Endothelial cell of umbilical vein (primary cell): ENCODE results near the gene GPR183. TPM values are rescaled to one million over a fixed set of nuclear protein-coding genes. Genes with fewer than 3 reads are reported as not detected.

Source experiments
- BruUV-seq: library from RNA; stranded (reverse); fragments of 400-500 nt; replicated peaks from 2 replicates; lab custom pipeline; 2021; lab: Mats Ljungman, UMichigan
- CTCF ChIA-PET: fragments of 300-600, 350-600 bp; sonication (Branson Sonifier 250); formaldehyde crosslinking; loops from one replicate; lab custom pipeline; 2021; ENCODE audit warnings: antibody characterized with exemption, inconsistent platforms; lab: Charles Lee
- POLR2A ChIA-PET: fragments of 300-600, 350-600 bp; sonication (Branson Sonifier 250); formaldehyde crosslinking; loops from one replicate; lab custom pipeline; 2021; ENCODE audit warnings: antibody characterized with exemption, inconsistent platforms; lab: Charles Lee
- DNase-seq: peaks from one replicate; pipeline ENCODE4 v3.0.0-alpha.2; 2011; ENCODE audit warnings: low read depth, low spot score
- FAIRE-seq: peaks from 2 replicates; lab custom pipeline; 2011; peaks lifted over from hg19 to GRCh38; lab: Jason Lieb, UNC
- H2AFZ ChIP-seq: 2 replicates; pipeline ENCODE4 v1.6.0; 2012; ENCODE audit warnings: low read depth, low read length, control low read depth, inconsistent platforms
- H3K27ac ChIP-seq: 2 replicates; pipeline ENCODE4 v1.5.1; 2011; ENCODE audit warnings: low read depth, mild to moderate bottlenecking, control low read depth, low read length, moderate library complexity; ENCODE audit not compliant: insufficient read depth
- H3K27me3 ChIP-seq, 2 experiments: 2 replicates each; pipeline versions ENCODE4 v1.6.0 to v1.6.1; 2011; ENCODE audit warnings: low read length in 2 of 2, mixed read lengths in 1 of 2; ENCODE audit not compliant: control insufficient read depth in 2 of 2, insufficient read depth in 2 of 2
- H3K36me3 ChIP-seq, 2 experiments: 2 replicates in 1 of 2; 3 replicates in 1 of 2; pipeline ENCODE4 v1.5.1; 2011; ENCODE audit warnings: low read length in 2 of 2, mild to moderate bottlenecking in 1 of 2, moderate library complexity in 1 of 2; ENCODE audit not compliant: control insufficient read depth in 2 of 2, insufficient read depth in 2 of 2; ENCODE audit errors: extremely low read depth in 1 of 2
- H3K4me1 ChIP-seq: 3 replicates; pipeline ENCODE4 v1.5.1; 2011; ENCODE audit warnings: mild to moderate bottlenecking, low read length; ENCODE audit not compliant: control insufficient read depth, insufficient read depth; ENCODE audit errors: extremely low read depth
- H3K4me2 ChIP-seq: 2 replicates; pipeline ENCODE4 v1.6.1; 2011; ENCODE audit warnings: low read length, control low read depth, mixed read lengths; ENCODE audit not compliant: insufficient read depth
- H3K4me3 ChIP-seq, 3 experiments: fragments of 200-600 bp in 1 of 3; sonication (generic), shearing (Covaris generic) in 1 of 3; replicated peaks in 1 of 3; 2 replicates each; pipeline ENCODE4 v1.5.1; 2011 to 2016; ENCODE audit warnings: control low read depth in 3 of 3, low read length in 3 of 3, mild to moderate bottlenecking in 2 of 3, inconsistent platforms in 1 of 3, low read depth in 1 of 3, moderate library complexity in 1 of 3; ENCODE audit not compliant: insufficient read depth in 1 of 3
- H3K79me2 ChIP-seq: 2 replicates; pipeline ENCODE4 v1.6.0; 2012; ENCODE audit warnings: low read length, inconsistent platforms; ENCODE audit not compliant: control insufficient read depth, insufficient read depth
- H3K9ac ChIP-seq: replicated peaks from 2 replicates; pipeline ENCODE3; 2011; ENCODE audit warnings: low read length, control low read depth; ENCODE audit not compliant: insufficient read depth; ENCODE audit errors: extremely low read depth
- H3K9me1 ChIP-seq: replicated peaks from 3 replicates; pipeline ENCODE4 v1.6.0; 2011; ENCODE audit warnings: mild to moderate bottlenecking, low read length; ENCODE audit not compliant: control insufficient read depth, insufficient read depth; ENCODE audit errors: extremely low read depth
- H3K9me3 ChIP-seq: replicated peaks from 2 replicates; pipeline ENCODE4 v1.5.1; 2012; ENCODE audit warnings: low read length, inconsistent platforms; ENCODE audit not compliant: control insufficient read depth, insufficient read depth
- H4K20me1 ChIP-seq: replicated peaks from 2 replicates; pipeline ENCODE3; 2011; ENCODE audit warnings: mild to moderate bottlenecking, low read length; ENCODE audit not compliant: control insufficient read depth, insufficient read depth; ENCODE audit errors: extremely low read depth
- CTCF ChIP-seq, 2 donors: IDR thresholded peaks; 1 replicate in 1 of 2; 2 replicates in 1 of 2; pipeline ENCODE4 v1.5.1; 2011; ENCODE audit warnings: low read length in 2 of 2, mild to moderate bottlenecking in 2 of 2, moderate library complexity in 2 of 2, control low read depth in 1 of 2, inconsistent platforms in 1 of 2, low read depth in 1 of 2; ENCODE audit not compliant: insufficient read depth in 1 of 2; ENCODE audit errors: extremely low read depth in 1 of 2
- EZH2 ChIP-seq: IDR thresholded peaks from 2 replicates; pipeline ENCODE4 v1.6.1; 2012; ENCODE audit warnings: borderline replicate concordance, low read depth, mild to moderate bottlenecking, moderate library complexity, low read length, inconsistent platforms; ENCODE audit not compliant: severe bottlenecking
- FOS ChIP-seq: IDR thresholded peaks from 2 replicates; pipeline ENCODE4 v1.6.1; 2011; ENCODE audit warnings: mild to moderate bottlenecking, low read length, moderate library complexity, borderline replicate concordance; ENCODE audit not compliant: insufficient read depth
- GATA2 ChIP-seq: IDR thresholded peaks from 2 replicates; pipeline ENCODE4 v1.7.0; 2011; ENCODE audit warnings: low read depth, mild to moderate bottlenecking, moderate library complexity, mixed read lengths, low read length; ENCODE audit not compliant: insufficient read length, insufficient read depth
- JUN ChIP-seq: IDR thresholded peaks from 2 replicates; pipeline ENCODE4 v1.6.1; 2011; ENCODE audit warnings: borderline replicate concordance, low read depth; ENCODE audit not compliant: insufficient read length, insufficient read depth
- MAX ChIP-seq: IDR thresholded peaks from 2 replicates; pipeline ENCODE4 v1.6.1; 2011; ENCODE audit not compliant: insufficient read depth, insufficient read length
- MYC ChIP-seq: IDR thresholded peaks from one replicate; pipeline ENCODE4 v1.6.1; 2011; ENCODE audit warnings: mild to moderate bottlenecking, low read depth, low read length
- POLR2A ChIP-seq: IDR thresholded peaks from 2 replicates; pipeline ENCODE4 v1.6.1; 2012; ENCODE audit warnings: low read depth, mild to moderate bottlenecking, control low read depth, low read length
- POLR2AphosphoS5 ChIP-seq: IDR thresholded peaks from 2 replicates; pipeline ENCODE4 v1.6.1; 2012; ENCODE audit warnings: low read depth, mild to moderate bottlenecking, control low read depth, low read length, moderate library complexity; ENCODE audit not compliant: insufficient read depth
- dilution Hi-C: fragments of 300-500 bp; cut with MboI; formaldehyde crosslinking; loops from one replicate; pipeline ENCODE4 v1.15.0; 2019; ENCODE audit warnings: low sequenced_read_pairs; ENCODE audit not compliant: extremely low pct_ligation_motif_present
- intact Hi-C: fragments of 100-400 bp; cut with micrococcal nuclease; formaldehyde crosslinking; loops from one replicate; pipeline ENCODE4 v1.10.0; 2022
- polyA plus RNA-seq, 4 experiments: library from polyadenylated mRNA; depleted of rRNA in 3 of 4; stranded (reverse) in 3 of 4; unstranded in 1 of 4; fragments of >200 nt; gene quantifications; 2 replicates each; pipeline versions ENCODE4 v1.2.1 to v1.2.3, GENCODE V29; 2011 to 2012; ENCODE audit warnings: missing spikeins in 1 of 4
- total RNA-seq: library from RNA; stranded (reverse); gene quantifications from 2 replicates; pipeline ENCODE4 v1.2.3, GENCODE V29; 2021

The GPR183 gene
- total and polyA plus RNA-seq, 2 donors (not counting 3 experiments of a cell fraction or from before 2014, with no cell fraction given), result 0.23 TPM; not detected in 1

- Histone ChIP-seq H2AFZ (no peak overlapping the region), H3K4me3 (no peak overlapping the region), H3K27me3 (no peaks in the 10 kb centered on the region), H3K9me1 (no peaks in the 10 kb centered on the region), H3K79me2 (no peaks in the 10 kb centered on the region), H3K4me1 (peaks cover 17% of the 10 kb centered on the region), H3K4me2 (no peak overlapping the region), H4K20me1 (no peaks in the 10 kb centered on the region), H3K27ac (no peak overlapping the region), H3K9ac (no peak overlapping the region), H3K9me3 (no peaks in the 10 kb centered on the region), H3K36me3 (no peaks in the 10 kb centered on the region)
- TF ChIP-seq POLR2A (no peak), MYC (no peak), FOS (no peak), EZH2 (no peak), POLR2AphosphoS5 (no peak), JUN (no peak), MAX (no peak)
- no TSS peak for BruUV-seq
- dilution Hi-C loops (no loop called here), intact Hi-C loops (no loop called here)
- ChIA-PET CTCF (interaction anchor here (0.7 to 1.5 kb wide), 3 partner anchors 16 to 40 kb away, joined by 3 to 4 read pairs (median 3); no protein-coding TSS in a partner anchor), POLR2A (no interaction called here)
- no peak for DNase-seq
- no peak for FAIRE-seq
Observed at GRCh38 chr13:99305566-99305965, 1.6 kb downstream of the GPR183 start.

- Histone ChIP-seq H3K79me2 (no peaks in the 10 kb centered on the region), H4K20me1 (no peaks in the 10 kb centered on the region), H2AFZ (no peak overlapping the region), H3K9me3 (no peaks in the 10 kb centered on the region), H3K4me3 (no peak overlapping the region), H3K27me3 (no peaks in the 10 kb centered on the region), H3K4me2 (no peak overlapping the region), H3K9ac (no peak overlapping the region), H3K27ac (no peak overlapping the region), H3K36me3 (no peaks in the 10 kb centered on the region), H3K9me1 (no peaks in the 10 kb centered on the region), H3K4me1 (peaks cover 17% of the 10 kb centered on the region)
- intact Hi-C loops, result no loop called here
- no peak for FAIRE-seq
- ChIA-PET CTCF (no interaction called here), POLR2A (no interaction called here)
- BruUV-seq, result no TSS peak
- dilution Hi-C loops, result no loop called here
- DNase-seq, result no peak
- TF ChIP-seq FOS (no peak), JUN (no peak), CTCF (IDR thresholded peaks at IDR 0.05; ENCODE audit: extremely low read depth in 1 of 2, insufficient read depth in 1 of 2, low read depth in 1 of 2, low read length in 2 of 2) (no peak), GATA2 (no peak), EZH2 (no peak), POLR2A (no peak)
Observed at GRCh38 chr13:99305158-99305557, 2.0 kb downstream of the GPR183 start.
